HG02623 (cell line): ENCODE measurements around the gene RNF144B.
"Not testable (repeated sequence)": the region's sequence is repeated elsewhere in the genome, so short reads cannot be mapped to it uniquely, and the experiment has no call there.

ENCODE experiments used
- ATAC-seq: cut with Tn5 transposase; IDR thresholded peaks from one replicate; pipeline ENCODE4 v1.9.1; 2021; ENCODE audit warnings: moderate library complexity; ENCODE audit not compliant: unreplicated experiment

Gene RNF144B

GRCh38 chr6:18368277-18369105 lies 18.7 kb upstream of the RNF144B start:
- no peak for ATAC-seq

- no peak for ATAC-seq
These were observed 16.1 kb upstream of the RNF144B start for GRCh38 chr6:18371010-18371409.

GRCh38 chr6:18371656-18372055 lies 15.5 kb upstream of the RNF144B start:
- ATAC-seq, result no peak

- ATAC-seq, result no peak
These were observed 6.9 kb upstream of the RNF144B start for GRCh38 chr6:18380158-18380836.

- no peak for ATAC-seq
These were observed 6.3 kb upstream of the RNF144B start for GRCh38 chr6:18380851-18381250.

GRCh38 chr6:18383441-18383840 lies 3.7 kb upstream of the RNF144B start:
- no peak for ATAC-seq

- no peak for ATAC-seq
These were observed 2.5 kb upstream of the RNF144B start for GRCh38 chr6:18384621-18385020.

GRCh38 chr6:18386298-18386976 lies 713 bp upstream of the RNF144B start:
- ATAC-seq, result no peak

- no peak for ATAC-seq
These were observed 1.1 kb downstream of the RNF144B start for GRCh38 chr6:18388271-18388670.

GRCh38 chr6:18388942-18389341 lies 1.8 kb downstream of the RNF144B start:
- ATAC-seq, result no peak

- ATAC-seq, result no peak
These were observed 2.3 kb downstream of the RNF144B start for GRCh38 chr6:18389479-18389878.

GRCh38 chr6:18390476-18390875 lies 3.3 kb downstream of the RNF144B start:
- ATAC-seq, result no peak

GRCh38 chr6:18391023-18391422 lies 3.9 kb downstream of the RNF144B start:
- ATAC-seq, result no peak

GRCh38 chr6:18392346-18392877 lies 5.3 kb downstream of the RNF144B start:
- ATAC-seq, result no peak

- no peak for ATAC-seq
These were observed 6.5 kb downstream of the RNF144B start for GRCh38 chr6:18393698-18394097.

GRCh38 chr6:18395177-18395855 lies 8.2 kb downstream of the RNF144B start:
- no peak for ATAC-seq

- ATAC-seq, result no peak
These were observed 8.7 kb downstream of the RNF144B start for GRCh38 chr6:18395856-18396197.

GRCh38 chr6:18397701-18398100 lies 10.6 kb downstream of the RNF144B start:
- no peak for ATAC-seq

GRCh38 chr6:18398225-18398624 lies 11.1 kb downstream of the RNF144B start:
- not testable (repeated sequence) for ATAC-seq

- ATAC-seq, result peak; percentile 91
These were observed 13.8 kb downstream of the RNF144B start for GRCh38 chr6:18400831-18401446.

- not testable (repeated sequence) for ATAC-seq
These were observed 17.8 kb downstream of the RNF144B start for GRCh38 chr6:18404965-18405364.
